ENCODE measurements around the gene ATP10B. TPM values are rescaled to one million over a fixed set of nuclear protein-coding genes. Genes with fewer than 3 reads are reported as not detected.

The ATP10B gene, protein sequence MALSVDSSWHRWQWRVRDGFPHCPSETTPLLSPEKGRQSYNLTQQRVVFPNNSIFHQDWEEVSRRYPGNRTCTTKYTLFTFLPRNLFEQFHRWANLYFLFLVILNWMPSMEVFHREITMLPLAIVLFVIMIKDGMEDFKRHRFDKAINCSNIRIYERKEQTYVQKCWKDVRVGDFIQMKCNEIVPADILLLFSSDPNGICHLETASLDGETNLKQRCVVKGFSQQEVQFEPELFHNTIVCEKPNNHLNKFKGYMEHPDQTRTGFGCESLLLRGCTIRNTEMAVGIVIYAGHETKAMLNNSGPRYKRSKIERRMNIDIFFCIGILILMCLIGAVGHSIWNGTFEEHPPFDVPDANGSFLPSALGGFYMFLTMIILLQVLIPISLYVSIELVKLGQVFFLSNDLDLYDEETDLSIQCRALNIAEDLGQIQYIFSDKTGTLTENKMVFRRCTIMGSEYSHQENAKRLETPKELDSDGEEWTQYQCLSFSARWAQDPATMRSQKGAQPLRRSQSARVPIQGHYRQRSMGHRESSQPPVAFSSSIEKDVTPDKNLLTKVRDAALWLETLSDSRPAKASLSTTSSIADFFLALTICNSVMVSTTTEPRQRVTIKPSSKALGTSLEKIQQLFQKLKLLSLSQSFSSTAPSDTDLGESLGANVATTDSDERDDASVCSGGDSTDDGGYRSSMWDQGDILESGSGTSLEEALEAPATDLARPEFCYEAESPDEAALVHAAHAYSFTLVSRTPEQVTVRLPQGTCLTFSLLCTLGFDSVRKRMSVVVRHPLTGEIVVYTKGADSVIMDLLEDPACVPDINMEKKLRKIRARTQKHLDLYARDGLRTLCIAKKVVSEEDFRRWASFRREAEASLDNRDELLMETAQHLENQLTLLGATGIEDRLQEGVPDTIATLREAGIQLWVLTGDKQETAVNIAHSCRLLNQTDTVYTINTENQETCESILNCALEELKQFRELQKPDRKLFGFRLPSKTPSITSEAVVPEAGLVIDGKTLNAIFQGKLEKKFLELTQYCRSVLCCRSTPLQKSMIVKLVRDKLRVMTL (N-terminal part only)
- polyA plus RNA-seq (2012; rRNA removed), result not detected in 2 replicates
- polyA plus RNA-seq (2012; cell fraction: cytosol; rRNA removed), result not detected in 2 replicates
- not detected in 2 replicates for polyA plus RNA-seq (2012; cell fraction: nucleus; rRNA removed)

DNA sequence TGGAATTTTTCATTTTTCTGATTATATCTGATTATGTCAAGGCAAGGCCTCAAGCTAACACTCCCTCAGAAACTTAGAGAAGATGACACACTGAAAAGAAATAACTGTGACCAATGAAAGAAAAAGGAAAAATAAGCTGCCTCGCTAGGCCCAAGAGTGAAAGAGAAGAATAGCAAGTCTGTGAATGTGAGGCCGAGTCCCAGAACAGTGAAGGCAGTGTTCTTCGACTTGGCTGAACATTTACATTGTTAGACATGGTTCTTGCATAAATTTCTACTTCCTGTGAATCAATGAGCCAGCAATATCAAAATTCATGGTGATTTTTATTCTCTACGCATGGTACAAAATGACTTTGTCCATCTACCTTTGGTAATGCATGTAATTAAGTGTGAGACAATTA lies at the start of gene ATP10B:
ATP10B (minus strand) TSS at position 163 of the 400 bp plus-strand sequence. CDS start 164,137 bp downstream, outside the sequence.
- CTCF ChIA-PET, result interaction anchor here (1.2 kb wide), 1 partner anchor 12 kb away, joined by 3 read pairs; no protein-coding TSS in a partner anchor

More for the DNA sequence above, at the start of gene ATP10B:
- Histone ChIP-seq H4K20me1 (ENCODE audit: insufficient read depth) (no peaks in the 10 kb centered on the region), H3F3A (replicated peaks; ENCODE audit: insufficient read depth) (no peaks in the 10 kb centered on the region), H3K79me2 (ENCODE audit: insufficient read depth) (no peaks in the 10 kb centered on the region), H3K36me3 (replicated peaks in 1 of 2; ENCODE audit: control insufficient read depth in 1 of 2, insufficient read depth in 2 of 2, low read length in 1 of 2) (no peaks in the 10 kb centered on the region), H3K27ac (ENCODE audit: low read depth in 2 of 2, low read length in 1 of 2) (no peak within 1 kb of the TSS), H3K4me2 (no peak within 1 kb of the TSS), H3K9me2 (no peaks in the 10 kb centered on the region), H3K9ac (no peak within 1 kb of the TSS), H3K4me3 (ENCODE audit: low read depth in 2 of 2, low read length in 1 of 2) (no peak within 1 kb of the TSS), H3K9me3 (no peaks in the 10 kb centered on the region), H3K27me3 (ENCODE audit: insufficient read depth) (no peaks in the 10 kb centered on the region), H3K4me1 (ENCODE audit: control insufficient read depth in 1 of 2, insufficient read depth in 2 of 2, low read depth in 1 of 2, low read length in 1 of 2) (no peaks in the 10 kb centered on the region), H2AFZ (ENCODE audit: low read depth) (no peak within 1 kb of the TSS)
- 10% methylated on average over 4 of the region's 4 CpGs for WGBS (ENCODE audit: low lambda C conversion rate)
- POLR2A ChIA-PET, result no interaction called here
- no peak for DNase-seq
- TF ChIP-seq RCOR1 (IDR thresholded peaks at IDR 0.05; ENCODE audit: low read length) (no peak), RAD21 (IDR thresholded peaks at IDR 0.05; ENCODE audit: low read length) (no peak), FOXJ3 (CRISPR knock-in tag; IDR thresholded peaks at IDR 0.05) (no peak), GATA2 (CRISPR knock-in tag; IDR thresholded peaks at IDR 0.05) (no peak), ZBTB33 (IDR thresholded peaks at IDR 0.05; ENCODE audit: borderline replicate concordance, low read depth) (no peak), TAF1 (IDR thresholded peaks at IDR 0.05; ENCODE audit: borderline replicate concordance, low read depth, low read length) (no peak), SIN3A (IDR thresholded peaks at IDR 0.05; ENCODE audit: borderline replicate concordance, low read depth, low read length) (no peak), IRF3 (IDR thresholded peaks at IDR 0.05; ENCODE audit: low read depth, low read length) (no peak), GABPA (IDR thresholded peaks at IDR 0.05; ENCODE audit: low read depth) (no peak), RFX5 (IDR thresholded peaks at IDR 0.05; ENCODE audit: low read length) (no peak), MEF2A (IDR thresholded peaks at IDR 0.05; ENCODE audit: borderline replicate concordance, low read depth) (no peak), MXI1 (IDR thresholded peaks at IDR 0.05; ENCODE audit: low read depth, low read length) (no peak), TCF12 (IDR thresholded peaks at IDR 0.05) (no peak), YY1 (IDR thresholded peaks at IDR 0.05; ENCODE audit: low read depth) (no peak), FOSL2 (IDR thresholded peaks at IDR 0.05; ENCODE audit: borderline replicate concordance, low read depth) (no peak), NFIC (IDR thresholded peaks at IDR 0.05; ENCODE audit: borderline replicate concordance) (no peak), TEAD4 (IDR thresholded peaks at IDR 0.05; ENCODE audit: borderline replicate concordance, insufficient read depth) (no peak), EZH2phosphoT487 (IDR thresholded peaks at IDR 0.05; ENCODE audit: borderline replicate concordance, low read depth) (no peak)
- TF ChIP-seq, protein P1, sequence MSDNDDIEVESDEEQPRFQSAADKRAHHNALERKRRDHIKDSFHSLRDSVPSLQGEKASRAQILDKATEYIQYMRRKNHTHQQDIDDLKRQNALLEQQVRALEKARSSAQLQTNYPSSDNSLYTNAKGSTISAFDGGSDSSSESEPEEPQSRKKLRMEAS (IDR thresholded peaks at IDR 0.05; ENCODE audit: low read depth), result no peak
- TF ChIP-seq, protein P2, sequence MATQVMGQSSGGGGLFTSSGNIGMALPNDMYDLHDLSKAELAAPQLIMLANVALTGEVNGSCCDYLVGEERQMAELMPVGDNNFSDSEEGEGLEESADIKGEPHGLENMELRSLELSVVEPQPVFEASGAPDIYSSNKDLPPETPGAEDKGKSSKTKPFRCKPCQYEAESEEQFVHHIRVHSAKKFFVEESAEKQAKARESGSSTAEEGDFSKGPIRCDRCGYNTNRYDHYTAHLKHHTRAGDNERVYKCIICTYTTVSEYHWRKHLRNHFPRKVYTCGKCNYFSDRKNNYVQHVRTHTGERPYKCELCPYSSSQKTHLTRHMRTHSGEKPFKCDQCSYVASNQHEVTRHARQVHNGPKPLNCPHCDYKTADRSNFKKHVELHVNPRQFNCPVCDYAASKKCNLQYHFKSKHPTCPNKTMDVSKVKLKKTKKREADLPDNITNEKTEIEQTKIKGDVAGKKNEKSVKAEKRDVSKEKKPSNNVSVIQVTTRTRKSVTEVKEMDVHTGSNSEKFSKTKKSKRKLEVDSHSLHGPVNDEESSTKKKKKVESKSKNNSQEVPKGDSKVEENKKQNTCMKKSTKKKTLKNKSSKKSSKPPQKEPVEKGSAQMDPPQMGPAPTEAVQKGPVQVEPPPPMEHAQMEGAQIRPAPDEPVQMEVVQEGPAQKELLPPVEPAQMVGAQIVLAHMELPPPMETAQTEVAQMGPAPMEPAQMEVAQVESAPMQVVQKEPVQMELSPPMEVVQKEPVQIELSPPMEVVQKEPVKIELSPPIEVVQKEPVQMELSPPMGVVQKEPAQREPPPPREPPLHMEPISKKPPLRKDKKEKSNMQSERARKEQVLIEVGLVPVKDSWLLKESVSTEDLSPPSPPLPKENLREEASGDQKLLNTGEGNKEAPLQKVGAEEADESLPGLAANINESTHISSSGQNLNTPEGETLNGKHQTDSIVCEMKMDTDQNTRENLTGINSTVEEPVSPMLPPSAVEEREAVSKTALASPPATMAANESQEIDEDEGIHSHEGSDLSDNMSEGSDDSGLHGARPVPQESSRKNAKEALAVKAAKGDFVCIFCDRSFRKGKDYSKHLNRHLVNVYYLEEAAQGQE (IDR thresholded peaks at IDR 0.05; ENCODE audit: low read depth, low read length), result no peak

Measured in SK-N-SH (cell line).